OCI-LY3 (cell line): ENCODE data around the gene ZP1.

Experiments used
- H2AFZ ChIP-seq: fragments of 200-600, 300-600 bp; shearing (Covaris generic); 2 replicates; pipeline ENCODE4 v1.6.0; 2014; ENCODE audit warnings: antibody characterized with exemption, low read depth, low read length
- H3K27ac ChIP-seq: fragments of 200-600, 300-600 bp; sonication (generic); 2 replicates; pipeline ENCODE4 v1.5.1; 2014; ENCODE audit warnings: mild to moderate bottlenecking, low read length, moderate library complexity, mixed read lengths
- H3K27me3 ChIP-seq: fragments of 200-600, 300-600 bp; sonication (generic); 2 replicates; pipeline ENCODE4 v1.6.1; 2014; ENCODE audit warnings: low read depth, low read length, mixed read lengths
- H3K36me3 ChIP-seq: fragments of 200-600, 300-600 bp; sonication (generic); replicated peaks from 2 replicates; pipeline ENCODE3; 2014; ENCODE audit warnings: low read depth, low read length, mixed read lengths
- H3K4me1 ChIP-seq: fragments of 300-600, 200-600 bp; sonication (generic); 2 replicates; pipeline ENCODE4 v1.6.1; 2014; ENCODE audit warnings: low read length, mixed read lengths
- H3K4me2 ChIP-seq: fragments of 200-600, 300-600 bp; sonication (generic); 2 replicates; pipeline ENCODE4 v1.6.1; 2014; ENCODE audit warnings: low read length, mixed read lengths
- H3K4me3 ChIP-seq: fragments of 300-600, 200-600 bp; sonication (generic); 2 replicates; pipeline ENCODE4 v1.5.1; 2014; ENCODE audit warnings: antibody characterized with exemption, mild to moderate bottlenecking, low read length, moderate library complexity
- H3K79me2 ChIP-seq: fragments of 300-600, 200-600 bp; shearing (Covaris generic); 2 replicates; pipeline ENCODE4 v1.6.1; 2014; ENCODE audit warnings: mild to moderate bottlenecking, low read length, mixed read lengths
- H3K9ac ChIP-seq: fragments of 300-600, 200-600 bp; shearing (Covaris generic); 2 replicates; pipeline ENCODE4 v1.6.0; 2014; ENCODE audit warnings: mild to moderate bottlenecking, low read length, moderate library complexity
- H3K9me3 ChIP-seq: fragments of 200-600, 300-600 bp; shearing (Covaris generic); 2 replicates; pipeline ENCODE4 v1.6.1; 2014; ENCODE audit warnings: low read length, mixed read lengths; ENCODE audit not compliant: insufficient read depth
- H4K20me1 ChIP-seq: fragments of 200-600, 300-600 bp; sonication (generic); 2 replicates; pipeline ENCODE4 v1.6.1; 2016; ENCODE audit warnings: low read length, mixed read lengths; ENCODE audit not compliant: insufficient read depth
- CTCF ChIP-seq: fragments of 200-600, 300-600 bp; sonication (generic); IDR thresholded peaks from 2 replicates; pipeline ENCODE4 v1.5.1; 2014; ENCODE audit warnings: antibody characterized with exemption, low read length, low read depth
- EZH2phosphoT487 ChIP-seq: fragments of 200-600 bp; shearing (Covaris generic); IDR thresholded peaks from 2 replicates; pipeline ENCODE4 v1.6.1; 2018; ENCODE audit warnings: antibody characterized with exemption, mixed run types, low read depth

ZP1 gene

GRCh38 chr11:60854847-60855725, 12.3 kb upstream of the ZP1 start:
- H3K4me2 ChIP-seq = no peak overlapping the region
- H3K27me3 ChIP-seq = no peaks in the 10 kb centered on the region
- no peaks in the 10 kb centered on the region for H3K79me2 ChIP-seq
- peaks cover 32% of the 10 kb centered on the region for H3K36me3 ChIP-seq
- no peak overlapping the region for H2AFZ ChIP-seq
- H3K4me3 ChIP-seq = no peak overlapping the region
- H3K9ac ChIP-seq = no peak overlapping the region
- peaks cover 9% of the 10 kb centered on the region for H3K4me1 ChIP-seq
- no peaks in the 10 kb centered on the region; the same call in 1 of the 2 replicates for H4K20me1 ChIP-seq
- TF ChIP-seq EZH2phosphoT487 = no peak
- no peak for TF ChIP-seq CTCF
- no peaks in the 10 kb centered on the region for H3K9me3 ChIP-seq
- H3K27ac ChIP-seq = no peak overlapping the region

GRCh38 chr11:60855726-60856633, 11.4 kb upstream of the ZP1 start, which contains the start of gene PTGDR2:
Gene PTGDR2 (minus strand): TSS chr11:60855950. CDS start chr11:60853722, 2,228 bp downstream.
- no peaks in the 10 kb centered on the region for H3K79me2 ChIP-seq

GRCh38 chr11:60857378-60858232, 9.7 kb upstream of the ZP1 start:
- no peak overlapping the region for H3K4me3 ChIP-seq
- no peaks in the 10 kb centered on the region for H4K20me1 ChIP-seq
- H3K4me2 ChIP-seq = no peak overlapping the region
- no peaks in the 10 kb centered on the region for H3K9me3 ChIP-seq
- peaks cover 7% of the 10 kb centered on the region for H3K36me3 ChIP-seq
- H3K9ac ChIP-seq = no peak overlapping the region
- no peaks in the 10 kb centered on the region for H3K27me3 ChIP-seq
- TF ChIP-seq CTCF (no peak), EZH2phosphoT487 (no peak)
- H3K4me1 ChIP-seq = peaks cover 9% of the 10 kb centered on the region
- no peak overlapping the region for H3K27ac ChIP-seq
- no peak overlapping the region for H2AFZ ChIP-seq
- no peaks in the 10 kb centered on the region for H3K79me2 ChIP-seq

More at GRCh38 chr11:60855726-60856633, 11.4 kb upstream of the ZP1 start, which contains the start of gene PTGDR2:
- Histone ChIP-seq H3K4me3 (no peak within 1 kb of the TSS), H3K4me1 (peaks cover 9% of the 10 kb centered on the region), H3K36me3 (peaks cover 23% of the 10 kb centered on the region), H3K9ac (no peak within 1 kb of the TSS), H3K27ac (no peak within 1 kb of the TSS), H3K9me3 (no peaks in the 10 kb centered on the region), H2AFZ (no peak within 1 kb of the TSS), H4K20me1 (no peaks in the 10 kb centered on the region; the same call in 1 of the 2 replicates), H3K4me2 (no peak within 1 kb of the TSS), H3K27me3 (no peaks in the 10 kb centered on the region)
- TF ChIP-seq CTCF (no peak), EZH2phosphoT487 (no peak)
